ENCODE data around the gene ZEB2. TPM values are rescaled to one million over a fixed set of nuclear protein-coding genes. Genes with fewer than 3 reads are reported as not detected.
A peak's percentile ranks its signal among the peaks of the same experiment; 100 is the strongest.

ZEB2 gene
- total and polyA plus RNA-seq, 2 of the 8 experiments (the other 6 are each of a cell fraction or from before 2014, with no cell fraction given): 0.38 TPM; not detected in 1

DNA sequence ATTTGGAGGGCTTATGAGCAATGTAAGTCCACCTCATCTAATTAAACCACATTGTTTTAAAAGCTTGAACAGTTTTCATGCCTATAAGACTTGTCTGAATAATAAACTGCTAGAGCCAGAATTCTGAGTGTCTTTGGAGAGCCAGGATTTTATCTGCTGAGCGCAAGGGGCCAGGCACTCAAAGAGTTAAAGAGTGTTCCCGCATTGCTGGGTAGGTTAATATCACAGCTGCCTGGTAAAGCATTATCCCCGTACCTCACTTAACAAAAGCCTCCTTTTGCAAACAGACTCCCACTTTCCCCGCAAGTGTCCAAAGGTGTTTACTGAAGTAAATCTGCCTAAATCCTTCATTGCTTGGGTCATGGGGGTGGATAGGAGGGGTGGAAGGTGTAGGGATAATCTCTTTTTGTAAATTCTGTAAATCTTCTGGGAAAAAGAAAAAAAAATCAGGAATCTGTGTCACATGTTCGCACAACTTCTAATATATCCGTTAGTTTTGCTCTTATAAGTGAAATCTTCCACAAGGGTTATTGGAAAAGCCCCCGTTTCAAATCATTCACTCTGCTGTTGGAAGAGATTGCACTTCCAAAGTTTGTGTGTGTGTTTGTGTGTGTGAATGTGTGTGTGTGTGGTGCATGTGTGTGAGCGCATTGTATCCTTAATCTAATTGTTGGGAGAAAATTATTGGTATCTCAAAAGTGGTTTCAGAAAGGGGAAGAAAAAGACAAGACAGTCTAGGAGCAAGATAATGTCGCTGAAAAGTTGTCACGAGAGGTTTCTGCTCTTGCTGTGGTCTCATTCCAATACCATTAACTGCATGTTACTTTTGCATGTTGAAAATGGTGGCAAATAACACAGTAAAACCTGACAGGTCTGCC is 10.7 kb downstream of the ZEB2 start:
- Histone ChIP-seq H2AK5ac (ENCODE audit: low read depth, low read length) (no peak overlapping the region; the same call in 1 of the 2 replicates), H2BK15ac (ENCODE audit: low read length) (no peak overlapping the region), H2BK12ac (ENCODE audit: low read depth, low read length) (peak overlapping the region; percentile 69; the same call in 1 of the 2 replicates), H3K9me3 (ENCODE audit: insufficient read depth in 2 of 2, low read depth in 1 of 2, low read length in 1 of 2) (no peaks in the 10 kb centered on the region), H2BK5ac (ENCODE audit: low read depth, low read length) (no peak overlapping the region), H4K8ac (ENCODE audit: extremely low read depth, insufficient read depth, low read length) (no peak overlapping the region), H3K18ac (ENCODE audit: extremely low read depth, low read length) (no peak overlapping the region; the same call in 1 of the 2 replicates), H3K79me1 (ENCODE audit: low read depth, low read length) (no peaks in the 10 kb centered on the region), H3K36me3 (ENCODE audit: control insufficient read depth in 2 of 4, insufficient read depth in 4 of 4, low read length in 3 of 4) (no peaks in the 10 kb centered on the region), H4K5ac (ENCODE audit: insufficient read length, low read depth, low read length) (no peak overlapping the region), H3K23ac (ENCODE audit: insufficient read length) (no peak overlapping the region), H2AFZ (ENCODE audit: low read length) (no peak overlapping the region), H3K27me3 (replicated peaks in 1 of 4; ENCODE audit: control insufficient read depth in 3 of 4, extremely low read depth in 1 of 4, insufficient read depth in 3 of 4, low read length in 3 of 4) (peaks cover 17 to 45% (median 42%) of the 10 kb centered on the region in 4 experiments), H3K9ac (replicated peaks in 1 of 4; ENCODE audit: extremely low read depth in 1 of 4, low read depth in 3 of 4, low read length in 3 of 4) (no peak overlapping the region), H3K27ac (ENCODE audit: low read depth, low read length) (no peak overlapping the region), H3K79me2 (ENCODE audit: control insufficient read depth in 1 of 2, insufficient read depth in 2 of 2, low read length in 2 of 2) (no peaks in the 10 kb centered on the region), H3K4me1 (replicated peaks in 1 of 4; ENCODE audit: control insufficient read depth in 3 of 4, insufficient read depth in 4 of 4, low read length in 3 of 4) (peaks cover 9 to 47% (median 28%) of the 10 kb centered on the region in 4 experiments; a peak in 6 of 7 replicates), H3K56ac (replicated peaks; ENCODE audit: insufficient read length, low read depth, low read length) (no peak overlapping the region), H2BK120ac (replicated peaks; ENCODE audit: low read depth, low read length) (no peak overlapping the region), H4K20me1 (replicated peaks in 1 of 2; ENCODE audit: control insufficient read depth in 1 of 2, insufficient read depth in 2 of 2, low read length in 2 of 2) (peaks cover 0 to 2% of the 10 kb centered on the region in 2 experiments), H2BK20ac (ENCODE audit: low read length) (no peak overlapping the region; the same call in 1 of the 2 replicates), H3K4me2 (ENCODE audit: insufficient read depth in 1 of 2, low read depth in 2 of 2, low read length in 2 of 2) (peak overlapping the region; percentile 40 to 79), H3K4ac (replicated peaks; ENCODE audit: insufficient read length, low read depth, low read length) (no peak overlapping the region), H4K91ac (replicated peaks; ENCODE audit: insufficient read length, low read length) (no peak overlapping the region), H3K4me3 (ENCODE audit: extremely low read depth in 1 of 4, insufficient read depth in 2 of 4, low read depth in 3 of 4, low read length in 4 of 4) (peak overlapping the region in 1 of 4 experiments; percentile 45; a peak in 1 of 8 replicates), H3K14ac (ENCODE audit: insufficient read length) (no peak overlapping the region), H3K23me2 (ENCODE audit: low read depth, low read length) (no peaks in the 10 kb centered on the region; the same call in none of the 2 replicates)
- POLR2A ChIA-PET (ENCODE audit: partially characterized antibody): interaction anchor here (0.9 kb wide), 1 partner anchor 11 kb away, joined by 3 read pairs; the partner anchor contains the start of gene ZEB2
- WGBS, 2 experiments (ENCODE audit: extremely low coverage in 1 of 2, insufficient coverage in 1 of 2, insufficient read length in 1 of 2, insufficient replicate concordance in 2 of 2, low coverage in 1 of 2, low lambda C conversion rate in 2 of 2, missing lambda C conversion rate in 1 of 2): 28% methylated on average over 10 of the region's 10 CpGs; no CpG with 5 or more reads in 1 of the 2 experiments
- no peak for FAIRE-seq
- CTCF ChIA-PET (ENCODE audit: partially characterized antibody): interaction anchor here (0.7 to 2.0 kb wide), 4 partner anchors 14 to 311 kb away, joined by 3 to 8 read pairs (median 4); no protein-coding TSS in a partner anchor
- DNase-seq (ENCODE audit: low read depth in 1 of 2, low spot score in 2 of 2): no peak
- no peak for TF ChIP-seq KDM1A (IDR thresholded peaks at IDR 0.05; ENCODE audit: borderline replicate concordance, low read length)
